IPS-18a (cell line): ENCODE results near the gene SMCO1.
"Not testable (repeated sequence)": the region's sequence is repeated elsewhere in the genome, so short reads cannot be mapped to it uniquely, and the experiment has no call there.

Experiments
- H3K27ac ChIP-seq: one replicate; pipeline ENCODE4 v1.5.1; 2013; ENCODE audit warnings: low read length
- H3K27me3 ChIP-seq: one replicate; pipeline ENCODE4 v1.6.1; 2013; ENCODE audit warnings: mild to moderate bottlenecking, low read length; ENCODE audit not compliant: control insufficient read depth, insufficient read depth
- H3K36me3 ChIP-seq: one replicate; pipeline ENCODE4 v1.6.1; 2013; ENCODE audit warnings: low read depth, low read length; ENCODE audit not compliant: control insufficient read depth
- H3K4me1 ChIP-seq: one replicate; pipeline ENCODE4 v1.6.1; 2013; ENCODE audit warnings: low read depth, low read length; ENCODE audit not compliant: control insufficient read depth
- H3K4me3 ChIP-seq: one replicate; pipeline ENCODE4 v1.5.1; 2013; ENCODE audit warnings: low read length
- H3K9ac ChIP-seq: one replicate; pipeline ENCODE4 v1.6.1; 2013; ENCODE audit warnings: mild to moderate bottlenecking, low read length, moderate library complexity
- H3K9me3 ChIP-seq: one replicate; pipeline ENCODE4 v1.6.1; 2013; ENCODE audit warnings: low read depth, low read length; ENCODE audit not compliant: control insufficient read depth

Gene SMCO1

DNA sequence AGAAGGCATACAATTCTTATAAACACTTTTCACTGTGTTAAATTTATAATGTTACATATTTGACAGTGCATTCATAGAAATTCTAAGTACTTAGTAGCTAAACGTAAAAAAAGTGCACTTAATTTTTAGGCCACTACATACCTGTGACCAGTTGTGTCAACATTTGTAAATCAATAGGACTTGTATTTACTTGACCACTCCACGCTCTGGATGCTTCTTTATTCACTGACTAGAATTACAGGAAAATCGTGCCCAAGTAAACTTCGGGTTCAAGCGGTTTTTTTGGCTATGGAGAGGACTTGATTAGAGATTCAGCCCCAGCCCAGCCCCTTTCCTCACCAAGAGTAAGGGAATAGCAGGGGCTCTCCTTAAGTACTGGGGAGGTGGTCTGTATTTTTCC is 31.4 kb upstream of the SMCO1 start:
- Histone ChIP-seq H3K4me3 (no peak overlapping the region), H3K27ac (no peak overlapping the region), H3K27me3 (no peaks in the 10 kb centered on the region), H3K9me3 (no peaks in the 10 kb centered on the region), H3K4me1 (no peaks in the 10 kb centered on the region), H3K9ac (no peak overlapping the region), H3K36me3 (no peaks in the 10 kb centered on the region)

DNA sequence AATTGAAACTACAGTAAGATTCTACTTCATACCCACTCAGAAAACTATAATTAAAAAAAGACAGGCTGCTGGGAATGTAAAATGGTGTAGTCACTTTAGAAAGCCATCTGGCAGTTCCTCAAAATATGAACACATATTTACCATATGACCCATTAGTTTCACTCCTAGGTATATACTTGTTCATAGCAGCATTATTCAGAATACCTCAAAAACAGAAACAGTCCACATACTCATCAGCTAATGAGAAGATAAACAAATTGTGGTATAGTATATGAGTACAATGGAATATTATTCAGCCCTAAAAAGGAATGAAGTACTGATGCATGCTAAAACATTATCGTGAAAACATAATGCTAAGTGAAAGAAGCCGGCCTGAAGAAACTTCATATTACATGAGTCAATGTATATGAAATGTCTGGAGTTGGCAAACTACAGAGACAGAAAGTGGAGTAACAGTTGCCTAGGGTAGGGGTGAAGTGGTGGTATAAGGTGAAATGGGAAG is 29.4 kb upstream of the SMCO1 start:
- Histone ChIP-seq H3K4me3 (no peak overlapping the region), H3K27me3 (no peaks in the 10 kb centered on the region), H3K4me1 (no peaks in the 10 kb centered on the region), H3K36me3 (no peaks in the 10 kb centered on the region), H3K9ac (no peak overlapping the region), H3K27ac (no peak overlapping the region), H3K9me3 (no peaks in the 10 kb centered on the region)

DNA sequence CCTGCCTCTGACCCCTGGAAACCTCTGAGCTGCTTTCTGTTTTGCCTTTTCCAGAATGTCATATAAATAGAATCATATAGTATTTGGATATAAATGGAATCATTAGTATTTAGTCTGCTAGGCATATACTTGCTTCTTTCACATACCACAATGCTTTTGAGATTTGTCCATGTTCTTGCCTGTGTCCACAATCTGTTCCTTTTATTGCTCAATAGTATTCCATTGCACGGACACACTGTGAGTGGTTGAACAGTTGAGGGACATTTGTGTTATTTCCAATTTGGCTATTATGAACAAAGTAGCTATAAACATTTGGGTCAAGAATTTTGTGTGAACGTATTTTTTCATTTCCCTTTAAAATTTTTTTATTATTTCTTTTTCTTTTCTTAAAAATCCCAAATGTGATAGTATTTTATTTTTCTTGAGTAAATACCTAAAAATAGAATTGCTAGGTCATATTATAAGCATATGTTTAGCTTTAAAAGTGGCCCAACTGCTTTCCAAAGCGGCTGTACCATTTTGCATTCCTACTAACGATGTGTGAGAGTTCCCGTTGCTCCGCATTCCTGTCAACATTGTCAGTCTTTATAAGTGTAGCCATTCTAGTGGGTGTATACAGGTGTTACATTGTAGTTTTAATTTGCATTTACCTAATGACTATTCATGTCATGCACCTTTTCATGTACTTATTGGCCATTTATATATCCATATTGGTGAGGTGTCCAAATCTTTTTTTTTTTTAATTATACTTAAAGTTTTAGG is 26.7 kb upstream of the SMCO1 start:
- H3K27me3 ChIP-seq: no peaks in the 10 kb centered on the region
- no peak overlapping the region for H3K9ac ChIP-seq
- H3K4me3 ChIP-seq: no peak overlapping the region
- no peaks in the 10 kb centered on the region for H3K4me1 ChIP-seq
- no peak overlapping the region for H3K27ac ChIP-seq
- no peaks in the 10 kb centered on the region for H3K36me3 ChIP-seq
- no peaks in the 10 kb centered on the region for H3K9me3 ChIP-seq

DNA sequence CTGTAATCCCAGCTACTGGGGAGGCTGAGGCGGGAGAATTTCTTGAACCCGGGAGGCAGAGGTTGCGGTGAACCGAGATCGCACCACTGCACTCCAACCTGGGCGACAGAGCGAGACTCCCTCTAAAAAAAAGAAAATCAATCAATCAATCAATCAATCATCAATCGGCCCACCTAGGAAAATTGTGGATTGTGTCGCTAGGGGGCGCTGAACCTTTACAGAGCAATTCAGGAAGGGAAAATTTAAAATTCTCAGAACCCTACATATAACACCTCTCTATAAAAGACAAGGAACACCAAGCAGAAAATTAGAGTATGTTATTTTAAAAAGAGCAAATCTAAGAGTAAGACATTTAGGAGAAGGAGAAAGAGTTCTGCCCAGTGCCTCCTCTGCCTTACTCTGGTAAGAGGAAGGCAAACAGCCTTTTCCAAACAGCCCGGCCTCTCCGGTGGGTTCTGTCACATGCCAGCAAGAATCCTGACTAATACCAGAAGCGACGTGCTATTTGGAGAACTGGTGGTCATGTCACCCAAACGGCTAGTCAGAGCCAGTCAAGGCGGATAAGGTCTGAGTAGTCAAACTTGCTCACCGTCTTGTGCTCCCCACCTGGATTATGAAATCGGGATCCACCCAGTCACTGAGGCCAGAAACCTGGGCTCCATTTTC is 22.3 kb upstream of the SMCO1 start:
- Histone ChIP-seq H3K9ac (no peak overlapping the region), H3K27ac (no peak overlapping the region), H3K4me3 (no peak overlapping the region), H3K4me1 (peaks cover 5% of the 10 kb centered on the region), H3K9me3 (no peaks in the 10 kb centered on the region), H3K36me3 (no peaks in the 10 kb centered on the region), H3K27me3 (no peaks in the 10 kb centered on the region)

DNA sequence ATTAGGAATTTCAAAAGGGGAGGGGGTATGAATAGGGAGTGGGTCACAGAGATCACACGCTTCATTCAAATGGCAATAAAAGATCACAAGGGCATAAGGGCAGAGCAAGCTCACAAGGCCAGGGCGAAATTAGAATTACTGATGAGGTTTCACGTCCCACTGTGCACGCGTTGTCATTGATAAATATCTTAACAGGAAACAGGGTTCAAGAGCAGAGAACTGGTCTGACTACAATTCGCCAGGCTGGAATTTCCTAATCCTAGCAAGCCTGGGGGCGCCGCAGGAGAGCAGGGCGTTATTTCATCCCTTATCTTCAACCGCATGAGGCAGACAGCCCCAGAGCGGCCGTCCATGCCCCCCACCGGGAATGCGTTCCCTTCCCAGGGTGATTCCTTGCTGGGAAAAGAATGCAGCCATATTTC is 18.1 kb upstream of the SMCO1 start:
- peaks cover 5% of the 10 kb centered on the region for H3K4me1 ChIP-seq
- H3K36me3 ChIP-seq: no peaks in the 10 kb centered on the region
- no peak overlapping the region for H3K9ac ChIP-seq
- no peak overlapping the region for H3K27ac ChIP-seq
- peak overlapping the region; percentile 7 for H3K4me3 ChIP-seq
- H3K9me3 ChIP-seq: no peaks in the 10 kb centered on the region
- H3K27me3 ChIP-seq: no peaks in the 10 kb centered on the region

DNA sequence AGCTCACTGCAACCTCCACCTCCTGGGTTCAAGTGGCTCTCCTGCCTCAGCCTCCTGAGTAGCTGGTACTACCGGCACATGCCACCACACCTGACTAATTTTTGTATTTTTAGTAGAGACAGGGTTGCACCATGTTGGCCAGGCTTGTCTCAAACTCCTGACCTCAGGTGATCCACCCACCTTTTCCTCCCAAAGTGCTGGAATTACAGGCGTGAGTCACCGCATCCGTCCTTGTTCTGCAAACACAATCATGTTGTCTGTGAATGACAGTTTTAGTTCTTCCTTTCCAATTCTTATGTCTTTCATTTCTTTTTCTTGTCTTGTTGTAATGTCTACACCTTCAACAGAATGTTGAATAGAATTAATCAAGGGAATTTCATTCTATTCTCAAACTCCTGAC is 16.3 kb upstream of the SMCO1 start:
- Histone ChIP-seq H3K4me1 (peaks cover 5% of the 10 kb centered on the region), H3K9me3 (no peaks in the 10 kb centered on the region), H3K36me3 (no peaks in the 10 kb centered on the region), H3K9ac (no peak overlapping the region), H3K27me3 (no peaks in the 10 kb centered on the region), H3K4me3 (no peak overlapping the region), H3K27ac (no peak overlapping the region)

DNA sequence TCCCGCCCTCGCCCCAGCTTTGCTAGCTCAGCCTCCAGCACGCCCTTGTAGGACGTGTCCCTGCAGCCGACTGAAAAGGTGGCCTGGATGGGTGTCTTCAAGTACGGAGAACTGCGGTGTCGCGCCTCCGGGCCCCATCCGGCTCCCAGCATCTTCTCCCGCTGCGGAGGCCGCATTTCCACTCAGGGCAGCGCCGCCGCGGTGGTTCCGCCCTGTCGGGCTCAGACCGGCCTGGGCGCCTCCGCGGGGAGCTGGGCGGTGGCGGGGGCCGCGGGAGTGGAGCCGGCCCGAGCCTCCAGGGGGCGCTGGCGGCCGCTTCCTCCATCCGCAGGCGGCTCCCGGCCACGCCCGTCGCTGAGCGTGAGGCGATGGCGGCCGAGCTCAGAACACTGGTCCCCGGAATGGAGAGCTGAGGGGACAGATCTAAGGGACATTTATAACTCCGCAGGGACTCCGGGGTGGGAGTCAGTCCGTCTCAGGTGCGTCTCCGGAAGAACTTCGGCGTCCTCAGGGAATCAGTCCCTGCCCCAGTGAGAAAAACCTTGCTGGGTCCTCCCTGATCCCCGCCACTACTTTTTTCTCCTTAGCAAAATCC is 13.6 kb upstream of the SMCO1 start:
- Histone ChIP-seq H3K4me1 (peaks cover 5% of the 10 kb centered on the region), H3K27ac (no peak overlapping the region), H3K36me3 (no peaks in the 10 kb centered on the region), H3K9ac (peak overlapping the region; percentile 54), H3K4me3 (peak overlapping the region; percentile 59), H3K9me3 (no peaks in the 10 kb centered on the region), H3K27me3 (no peaks in the 10 kb centered on the region)

DNA sequence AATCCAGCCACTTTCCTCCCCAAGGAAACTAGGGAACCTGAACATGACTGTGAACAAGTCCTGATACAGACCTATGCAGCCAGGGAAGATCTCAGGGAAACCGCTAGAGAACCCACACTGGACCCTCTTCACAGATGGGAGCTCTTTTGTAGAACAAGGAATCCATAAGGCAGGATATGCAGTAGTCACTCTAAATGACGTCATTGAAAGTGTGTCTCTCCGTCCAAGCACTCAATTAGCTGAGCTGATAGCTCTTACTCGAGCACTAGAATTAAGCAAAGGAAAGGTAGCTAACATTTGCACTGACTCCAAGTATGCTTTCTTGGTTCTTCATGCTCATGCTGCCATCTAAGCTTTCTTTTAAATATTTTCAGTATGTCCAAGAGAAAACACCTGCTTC is 10.0 kb upstream of the SMCO1 start:
- Histone ChIP-seq H3K27me3 (no peaks in the 10 kb centered on the region), H3K27ac (no peak overlapping the region), H3K9ac (no peak overlapping the region), H3K36me3 (no peaks in the 10 kb centered on the region), H3K4me1 (no peaks in the 10 kb centered on the region), H3K9me3 (peaks cover 4% of the 10 kb centered on the region), H3K4me3 (no peak overlapping the region)

DNA sequence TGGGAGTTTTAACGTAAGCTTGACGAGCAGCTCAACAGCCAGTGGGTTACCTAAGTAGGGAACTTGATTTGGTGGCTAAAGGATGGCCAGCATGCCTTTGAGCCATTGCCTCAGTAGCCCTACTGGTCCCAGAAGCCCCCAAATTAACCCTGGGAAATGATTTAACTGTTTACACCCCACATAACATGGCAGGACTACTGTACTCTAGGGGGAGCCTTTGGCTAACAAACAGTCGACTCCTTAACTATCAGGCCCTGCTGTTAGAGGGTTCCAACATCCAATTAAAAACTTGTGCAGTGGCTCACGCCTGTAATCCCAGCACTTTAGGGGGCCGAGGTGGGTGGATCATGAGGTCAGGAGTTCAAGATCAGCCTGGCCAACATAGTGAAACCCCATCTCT is 9.4 kb upstream of the SMCO1 start:
- Histone ChIP-seq H3K36me3 (no peaks in the 10 kb centered on the region), H3K27me3 (no peaks in the 10 kb centered on the region), H3K9ac (no peak overlapping the region), H3K27ac (no peak overlapping the region), H3K4me1 (no peaks in the 10 kb centered on the region), H3K4me3 (no peak overlapping the region), H3K9me3 (peaks cover 10% of the 10 kb centered on the region)

DNA sequence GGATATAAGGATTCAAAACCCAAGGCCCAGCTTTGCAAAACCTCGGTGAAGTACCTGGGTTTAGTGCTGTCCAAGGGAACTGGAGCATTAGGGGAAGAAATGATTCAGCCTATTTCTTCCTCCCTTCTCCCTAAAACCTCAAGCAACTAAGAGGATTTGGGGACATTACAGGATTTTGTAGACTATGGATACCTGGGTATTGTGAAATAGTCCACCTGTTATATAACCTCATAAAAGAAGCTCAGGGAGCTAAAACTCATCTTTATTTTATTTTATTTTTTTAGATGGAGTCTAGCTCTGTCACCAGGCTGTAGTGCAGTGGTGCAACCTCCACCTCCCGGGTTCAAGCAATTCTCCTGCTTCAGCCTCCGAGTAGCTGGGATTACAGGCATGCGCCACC is 8.7 kb upstream of the SMCO1 start:
- Histone ChIP-seq H3K27ac (no peak overlapping the region), H3K4me1 (no peaks in the 10 kb centered on the region), H3K4me3 (no peak overlapping the region), H3K9ac (no peak overlapping the region), H3K9me3 (peaks cover 17% of the 10 kb centered on the region), H3K36me3 (no peaks in the 10 kb centered on the region), H3K27me3 (no peaks in the 10 kb centered on the region)

DNA sequence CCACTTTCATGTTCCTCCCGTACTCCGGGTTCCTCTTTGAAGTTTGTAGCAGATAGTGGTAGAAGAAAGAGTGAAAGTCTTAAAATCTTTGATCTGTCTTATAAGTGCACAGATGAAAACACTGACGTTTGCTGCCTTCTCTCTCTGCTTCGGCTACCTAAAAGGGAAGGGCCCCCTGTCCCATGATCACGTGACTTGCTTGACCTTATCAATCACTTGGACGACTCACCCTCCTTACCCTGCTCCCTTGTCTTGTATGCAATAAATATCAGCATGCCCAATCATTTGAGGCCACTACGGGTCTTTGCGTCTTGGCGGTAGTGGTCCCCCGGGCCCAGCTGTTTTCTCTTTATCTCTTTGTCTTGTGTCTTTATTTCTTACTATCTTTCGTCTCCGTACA is 6.1 kb upstream of the SMCO1 start:
- not testable (repeated sequence) for H3K36me3 ChIP-seq, H3K9ac ChIP-seq, H3K27me3 ChIP-seq, H3K27ac ChIP-seq, H3K4me3 ChIP-seq
- Histone ChIP-seq H3K4me1 (peaks cover 13% of the 10 kb centered on the region), H3K9me3 (peaks cover 21% of the 10 kb centered on the region)
